ENCODE data around the gene IL23A.

- no peak for TF ChIP-seq CTCF (IDR thresholded peaks at IDR 0.05)
- TF ChIP-seq MXI1 (IDR thresholded peaks at IDR 0.05; ENCODE audit: low read depth, low read length), result no peak
- TF ChIP-seq GATA2 (CRISPR knock-in tag; IDR thresholded peaks at IDR 0.05), result no peak
- no peak for TF ChIP-seq REST (IDR thresholded peaks at IDR 0.05; ENCODE audit: low read depth, low read length)
- no peak for TF ChIP-seq USF1 (IDR thresholded peaks at IDR 0.05; ENCODE audit: borderline replicate concordance, low read depth)
- TF ChIP-seq RFX5 (IDR thresholded peaks at IDR 0.05; ENCODE audit: low read length), result no peak
- no peak for TF ChIP-seq EZH2phosphoT487 (IDR thresholded peaks at IDR 0.05; ENCODE audit: borderline replicate concordance, low read depth)
- no peak for TF ChIP-seq SMC3 (IDR thresholded peaks at IDR 0.05; ENCODE audit: low read depth, low read length)
- TF ChIP-seq EP300 (IDR thresholded peaks at IDR 0.05; ENCODE audit: borderline replicate concordance in 1 of 2, low read depth in 1 of 2, low read length in 1 of 2), result no peak
- TF ChIP-seq RAD21 (IDR thresholded peaks at IDR 0.05; ENCODE audit: low read length), result no peak
- TF ChIP-seq FOXJ3 (CRISPR knock-in tag; IDR thresholded peaks at IDR 0.05), result no peak
- no peak for TF ChIP-seq POLR2AphosphoS5 (IDR thresholded peaks at IDR 0.05; ENCODE audit: low read depth, low read length)
- no peak for TF ChIP-seq FOXM1 (IDR thresholded peaks at IDR 0.05; ENCODE audit: low read depth)
Measured at GRCh38 chr12:56326126-56326525, 12.6 kb upstream of the IL23A start.

All from SK-N-SH (cell line).